Muscle layer of colon (tissue), 2 donors: Measurements from ENCODE around the gene PQBP1.
A peak's percentile ranks its signal among the peaks of the same experiment; 100 is the strongest.
"Not testable (repeated sequence)": the region's sequence is repeated elsewhere in the genome, so short reads cannot be mapped to it uniquely, and the experiment has no call there.

Experiments used
- H3K27ac ChIP-seq: one replicate; pipeline ENCODE4 v1.7.0; 2013; ENCODE audit warnings: low read depth, mild to moderate bottlenecking, low read length, moderate library complexity
- H3K27me3 ChIP-seq, 2 donors: one replicate each; pipeline ENCODE4 v1.7.0; 2013; ENCODE audit warnings: low read length in 2 of 2, mild to moderate bottlenecking in 2 of 2; ENCODE audit not compliant: insufficient read depth in 2 of 2, control insufficient read depth in 1 of 2
- H3K36me3 ChIP-seq: one replicate; pipeline ENCODE4 v1.7.0; 2013; ENCODE audit warnings: mild to moderate bottlenecking, low read length; ENCODE audit not compliant: insufficient read depth
- H3K4me1 ChIP-seq: one replicate; pipeline ENCODE4 v1.7.0; 2013; ENCODE audit warnings: mild to moderate bottlenecking, low read length; ENCODE audit not compliant: insufficient read depth
- H3K4me3 ChIP-seq, 2 donors: one replicate each; pipeline ENCODE4 v1.7.0; 2013; ENCODE audit warnings: low read length in 2 of 2, low read depth in 1 of 2, mild to moderate bottlenecking in 1 of 2, moderate library complexity in 1 of 2
- H3K9ac ChIP-seq: one replicate; pipeline ENCODE4 v1.7.0; 2013; ENCODE audit warnings: low read length
- H3K9me3 ChIP-seq: one replicate; pipeline ENCODE4 v1.7.0; 2013; ENCODE audit warnings: mild to moderate bottlenecking, low read length
- donor health status: abdominal sarcoma.
- donor health status: Adenocarcinoma of cecum.

Gene PQBP1, protein sequence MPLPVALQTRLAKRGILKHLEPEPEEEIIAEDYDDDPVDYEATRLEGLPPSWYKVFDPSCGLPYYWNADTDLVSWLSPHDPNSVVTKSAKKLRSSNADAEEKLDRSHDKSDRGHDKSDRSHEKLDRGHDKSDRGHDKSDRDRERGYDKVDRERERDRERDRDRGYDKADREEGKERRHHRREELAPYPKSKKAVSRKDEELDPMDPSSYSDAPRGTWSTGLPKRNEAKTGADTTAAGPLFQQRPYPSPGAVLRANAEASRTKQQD

GRCh38 chrX:48897625-48898306 lies at the start of gene PQBP1, which contains the start of gene TIMM17B:
Gene PQBP1 (plus strand): TSS chrX:48897930. CDS start chrX:48898510, 580 bp downstream.
Gene TIMM17B (minus strand): TSS chrX:48897768. CDS start chrX:48897749, 19 bp downstream.
- H3K27me3 ChIP-seq = no peaks in the 10 kb centered on the region
- peaks cover 12% of the 10 kb centered on the region for H3K4me1 ChIP-seq
- H3K4me3 ChIP-seq = peak within 1 kb of the TSS; percentile 42 to 79
- H3K27ac ChIP-seq = peak within 1 kb of the TSS; percentile 86
- peak within 1 kb of the TSS; percentile 86 for H3K9ac ChIP-seq
- no peaks in the 10 kb centered on the region for H3K9me3 ChIP-seq
- peaks cover 19% of the 10 kb centered on the region for H3K36me3 ChIP-seq

GRCh38 chrX:48848847-48849246 lies 48.9 kb upstream of the PQBP1 start:
- no peaks in the 10 kb centered on the region for H3K27me3 ChIP-seq
- no peaks in the 10 kb centered on the region for H3K4me1 ChIP-seq
- no peaks in the 10 kb centered on the region for H3K36me3 ChIP-seq
- no peaks in the 10 kb centered on the region for H3K9me3 ChIP-seq
- no peak overlapping the region for H3K4me3 ChIP-seq
- no peak overlapping the region for H3K27ac ChIP-seq
- no peak overlapping the region for H3K9ac ChIP-seq

- Histone ChIP-seq H3K4me3 (no peak overlapping the region), H3K4me1 (no peaks in the 10 kb centered on the region), H3K27me3 (no peaks in the 10 kb centered on the region), H3K27ac (no peak overlapping the region), H3K9ac (no peak overlapping the region), H3K36me3 (no peaks in the 10 kb centered on the region), H3K9me3 (no peaks in the 10 kb centered on the region)
These were observed 44.9 kb upstream of the PQBP1 start for GRCh38 chrX:48852857-48853256.

DNA sequence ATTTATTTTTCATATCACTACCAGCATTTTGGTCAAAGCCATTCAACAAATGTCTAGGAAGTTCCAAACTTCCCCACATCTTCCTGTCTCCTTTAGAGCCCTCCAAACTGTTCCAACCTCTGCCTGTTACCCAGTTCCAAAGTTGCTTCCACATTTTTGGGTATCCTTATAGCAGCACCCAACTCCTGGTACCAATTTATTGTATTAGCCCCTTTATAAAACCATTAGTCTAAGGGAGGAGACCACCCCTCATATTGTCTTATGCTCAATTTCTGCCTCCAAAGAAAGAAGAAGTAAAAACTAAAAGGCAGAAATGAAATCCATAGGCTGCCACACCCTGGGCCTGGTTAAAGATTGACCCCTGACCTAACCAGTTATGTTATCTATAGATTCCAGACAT lies 44.2 kb upstream of the PQBP1 start:
- not testable (repeated sequence) for H3K4me3 ChIP-seq, H3K27ac ChIP-seq, H3K9ac ChIP-seq, H3K9me3 ChIP-seq, H3K27me3 ChIP-seq, H3K4me1 ChIP-seq, H3K36me3 ChIP-seq

- H3K9ac ChIP-seq, H3K27ac ChIP-seq, H3K4me1 ChIP-seq, H3K4me3 ChIP-seq, H3K9me3 ChIP-seq, H3K27me3 ChIP-seq, H3K36me3 ChIP-seq: not testable (repeated sequence)
These were observed 43.5 kb upstream of the PQBP1 start for GRCh38 chrX:48854121-48854804.

- Histone ChIP-seq H3K27me3 (no peaks in the 10 kb centered on the region), H3K9me3 (no peaks in the 10 kb centered on the region), H3K27ac (no peak overlapping the region), H3K9ac (no peak overlapping the region), H3K4me1 (no peaks in the 10 kb centered on the region), H3K4me3 (no peak overlapping the region), H3K36me3 (no peaks in the 10 kb centered on the region)
These were observed 42.8 kb upstream of the PQBP1 start for GRCh38 chrX:48854898-48855297.

DNA sequence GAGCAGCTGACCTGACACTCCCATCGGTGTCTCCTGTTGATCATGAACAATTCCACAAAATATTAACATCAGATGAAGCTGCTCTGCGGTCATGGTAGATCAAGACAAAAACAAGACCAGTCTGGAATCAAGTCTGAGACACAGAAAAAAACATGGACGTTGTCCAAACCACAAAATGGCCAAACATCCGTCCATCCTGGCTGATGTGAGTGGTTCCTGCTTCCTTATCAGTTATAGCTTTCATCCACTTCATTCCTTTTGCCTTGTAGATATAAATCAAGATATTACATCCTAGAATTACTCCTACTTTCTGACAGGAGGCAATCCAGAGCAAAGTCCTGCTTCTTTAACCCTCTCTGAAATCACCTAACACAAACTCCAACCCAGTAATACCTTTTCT lies 33.5 kb upstream of the PQBP1 start:
- no peaks in the 10 kb centered on the region for H3K9me3 ChIP-seq
- H3K9ac ChIP-seq = no peak overlapping the region
- no peaks in the 10 kb centered on the region for H3K4me1 ChIP-seq
- H3K36me3 ChIP-seq = no peaks in the 10 kb centered on the region
- H3K4me3 ChIP-seq = no peak overlapping the region
- H3K27me3 ChIP-seq = no peaks in the 10 kb centered on the region
- H3K27ac ChIP-seq = no peak overlapping the region

- not testable (repeated sequence) for H3K27me3 ChIP-seq, H3K4me1 ChIP-seq, H3K9ac ChIP-seq, H3K27ac ChIP-seq, H3K36me3 ChIP-seq, H3K9me3 ChIP-seq, H3K4me3 ChIP-seq
These were observed 25.7 kb upstream of the PQBP1 start for GRCh38 chrX:48872017-48872416.

DNA sequence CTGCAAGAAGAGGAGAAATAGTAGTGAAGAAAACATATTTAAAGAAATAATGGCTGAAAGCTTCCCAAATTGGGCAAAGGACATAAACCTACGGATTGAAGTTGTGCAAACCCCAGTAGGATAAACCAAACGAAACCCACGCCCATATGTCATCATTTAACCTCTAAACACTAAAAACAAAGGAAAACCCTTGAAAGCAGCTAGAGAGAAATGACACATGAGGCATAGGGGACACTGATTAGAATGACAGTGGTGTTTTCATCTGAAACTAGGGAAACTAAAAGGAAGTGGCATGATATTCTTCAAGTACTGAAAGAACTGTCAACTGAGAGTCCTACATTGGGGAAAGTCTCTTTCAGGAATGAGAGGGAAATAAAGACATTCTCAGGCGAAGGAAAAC lies 20.8 kb upstream of the PQBP1 start:
- not testable (repeated sequence) for H3K27me3 ChIP-seq, H3K36me3 ChIP-seq, H3K27ac ChIP-seq, H3K4me3 ChIP-seq, H3K4me1 ChIP-seq, H3K9me3 ChIP-seq, H3K9ac ChIP-seq

- no peaks in the 10 kb centered on the region for H3K36me3 ChIP-seq
- no peaks in the 10 kb centered on the region for H3K4me1 ChIP-seq
- no peak overlapping the region for H3K4me3 ChIP-seq
- no peaks in the 10 kb centered on the region for H3K9me3 ChIP-seq
- H3K9ac ChIP-seq = no peak overlapping the region
- no peaks in the 10 kb centered on the region for H3K27me3 ChIP-seq
- H3K27ac ChIP-seq = no peak overlapping the region
These were observed 14.0 kb upstream of the PQBP1 start for GRCh38 chrX:48883729-48884128.

DNA sequence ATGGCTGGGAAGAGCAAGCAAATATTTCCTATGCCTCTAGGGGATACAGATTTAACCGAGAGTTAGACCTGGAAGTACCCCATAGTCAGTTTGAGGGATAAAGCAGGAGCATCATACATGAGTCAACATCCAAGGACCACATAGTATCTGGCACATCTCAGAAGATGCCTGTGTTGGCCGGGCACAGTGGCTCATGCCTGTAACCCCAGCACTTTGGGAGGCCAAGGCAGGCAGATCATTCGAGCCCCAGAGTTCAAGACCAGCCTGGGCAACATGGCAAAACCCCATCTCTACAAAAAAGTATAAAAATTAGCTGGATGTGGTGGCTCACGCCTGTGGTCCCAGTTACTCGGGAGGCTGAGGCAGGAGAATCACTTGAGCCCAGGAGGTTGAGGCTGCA lies 11.1 kb upstream of the PQBP1 start:
- not testable (repeated sequence) for H3K4me3 ChIP-seq, H3K9ac ChIP-seq, H3K27ac ChIP-seq, H3K4me1 ChIP-seq, H3K36me3 ChIP-seq, H3K9me3 ChIP-seq
- peaks cover 0 to 10% of the 10 kb centered on the region in 2 donors for H3K27me3 ChIP-seq
